IPS DF 4.7 (cell line): ENCODE measurements around the gene TLE5.

Experiments
- DNase-seq: peaks from one replicate; pipeline ENCODE4 v3.0.0-alpha.2; 2013; ENCODE audit warnings: low spot score; ENCODE audit errors: extremely low read depth

The TLE5 gene

GRCh38 chr19:3062165-3063105 lies at the start of gene TLE5:
Gene TLE5, minus strand, starts transcription at chr19:3062495. Its CDS starts 295 bp downstream, at chr19:3062200.
- no peak for DNase-seq

- DNase-seq, result no peak
Observed at GRCh38 chr19:3111586-3112247, 49.4 kb upstream of the TLE5 start.

GRCh38 chr19:3110126-3110825 lies 48.0 kb upstream of the TLE5 start:
- DNase-seq, result no peak

GRCh38 chr19:3109491-3109890 lies 47.2 kb upstream of the TLE5 start:
- DNase-seq, result no peak

GRCh38 chr19:3108775-3109174 lies 46.5 kb upstream of the TLE5 start:
- peak; percentile 75 for DNase-seq

GRCh38 chr19:3107658-3108057 lies 45.4 kb upstream of the TLE5 start:
- DNase-seq, result no peak

GRCh38 chr19:3106509-3107141 lies 44.3 kb upstream of the TLE5 start:
- no peak for DNase-seq

- no peak for DNase-seq
Observed at GRCh38 chr19:3105641-3106508, 43.6 kb upstream of the TLE5 start.

- DNase-seq, result no peak
Observed at GRCh38 chr19:3104708-3104983, 42.4 kb upstream of the TLE5 start.

- DNase-seq, result no peak
Observed at GRCh38 chr19:3102239-3103140, 40.2 kb upstream of the TLE5 start.

GRCh38 chr19:3100747-3101730 lies 38.7 kb upstream of the TLE5 start:
- no peak for DNase-seq

GRCh38 chr19:3100331-3100730 lies 38.0 kb upstream of the TLE5 start:
- no peak for DNase-seq

GRCh38 chr19:3099347-3100145 lies 37.3 kb upstream of the TLE5 start:
- DNase-seq, result no peak

- no peak for DNase-seq
Observed at GRCh38 chr19:3098515-3099346, 36.4 kb upstream of the TLE5 start.

- DNase-seq, result no peak
Observed at GRCh38 chr19:3098141-3098514, 35.8 kb upstream of the TLE5 start.

- no peak for DNase-seq
Observed at GRCh38 chr19:3097442-3097871, 35.2 kb upstream of the TLE5 start.

- no peak for DNase-seq
Observed at GRCh38 chr19:3096902-3097326, 34.6 kb upstream of the TLE5 start.
